Pancreas (tissue), 10 donors: ENCODE results near the gene LSM14B. TPM values are rescaled to one million over a fixed set of nuclear protein-coding genes. Genes with fewer than 3 reads are reported as not detected.

Experiments used
- ATAC-seq, 4 donors: fragments of 200-7000 bp; cut with Tn5 transposase; one replicate each; pipeline versions ENCODE4 v1.8.0 to v1.9.1; 2020; ENCODE audit warnings: mild to moderate bottlenecking in 4 of 4, moderate library complexity in 4 of 4
- DNase-seq, 6 donors: peaks; one replicate each; pipeline ENCODE4 v3.0.0-alpha.2; 2020
- FAIRE-seq: peaks from 2 replicates; lab custom pipeline; 2012; peaks lifted over from hg19 to GRCh38; lab: Jason Lieb, UNC
- H3K27ac ChIP-seq, 4 donors: fragments of 200-600 bp; sonication (generic); 1 replicate in 3 of 4; 2 replicates in 1 of 4; pipeline versions ENCODE4 v1.5.0 to v1.8.0; 2020
- H3K27me3 ChIP-seq, 4 donors: fragments of 200-600 bp; one replicate each; pipeline ENCODE4 v1.8.0; 2021
- H3K36me3 ChIP-seq, 3 donors: fragments of 200-600 bp; sonication (generic) in 1 of 3; one replicate each; pipeline versions ENCODE4 v1.5.0 to v1.8.0; 2020 to 2021
- H3K4me1 ChIP-seq, 3 donors: fragments of 200-600 bp; one replicate each; pipeline ENCODE4 v1.8.0; 2021
- H3K4me3 ChIP-seq, 4 donors: fragments of 200-600 bp; sonication (generic) in 2 of 4; one replicate each; pipeline versions ENCODE4 v1.5.0 to v1.8.0; 2020 to 2021
- H3K9me3 ChIP-seq, 4 donors: fragments of 200-600 bp; one replicate each; pipeline ENCODE4 v1.8.0; 2021
- WGBS, 2 donors: extraction: QIAGEN DNeasy Blood & Tissue Kit; methylation state at CpG; one replicate each; pipeline ENCODE4 v1.1.7; 2013; 5-methylcytosine and 5-hydroxymethylcytosine counted together
- intact Hi-C, 3 donors: fragments of 100-400 bp; cut with DNase I; formaldehyde crosslinking; loops; one replicate each; pipeline versions ENCODE4 v1.11.1 to v1.14.2; 2022
- polyA plus RNA-seq, 2 donors: library from polyadenylated mRNA; stranded (reverse); fragments of 200-250 nt; gene quantifications; one replicate each; pipeline ENCODE4 v1.2.3, GENCODE V29; 2013
- total RNA-seq, 6 donors: library from RNA; stranded (reverse); fragmentation: NEBNext Ultra II Directional in 4 of 6; extraction: Animal tissue kit (Norgen Biotek cat#: 25700) in 4 of 6; gene quantifications; one replicate each; pipeline versions ENCODE4 v1.2.1 to v1.2.4, GENCODE V29; 2021 to 2023
- TF ChIP-seq, protein P1 (sequence below), 4 donors: fragments of 200-600 bp; sonication (generic) in 3 of 4; IDR thresholded peaks; one replicate each; pipeline versions ENCODE4 v1.5.0 to v1.8.0; 2021; ENCODE audit warnings: antibody characterized with exemption in 4 of 4
- donor health status: healthy with polysubstance abuse.
- donor health status: DM: no; HTN: no; CAD: no; lungs with moderate emphysema.
- donor health status: DM: no; HTN: no; CAD: no.
- donor health status: control.
- donor health status: control.
- donor health status: Bipolar disorder and iron deficiency.
- donor health status: DM: yes; HTN: yes; CAD: no.
- donor health status: DM: no; HTN: no; CAD: no.
- donor health status: DM: no; HTN: no; CAD: no.
- donor health status: DM: yes; HTN: yes; CAD: no.

The LSM14B gene
- total and polyA plus RNA-seq, 8 donors: 8.4 to 20.1 (median 16.7) TPM

- no peak for FAIRE-seq
- WGBS, 2 donors: 96% methylated on average over 14 of the region's 14 CpGs
- no peaks in the 10 kb centered on the region for H3K9me3 ChIP-seq
- H3K36me3 ChIP-seq: peaks cover 0 to 14% (median 7%) of the 10 kb centered on the region in 3 donors
- TF ChIP-seq, protein P1, sequence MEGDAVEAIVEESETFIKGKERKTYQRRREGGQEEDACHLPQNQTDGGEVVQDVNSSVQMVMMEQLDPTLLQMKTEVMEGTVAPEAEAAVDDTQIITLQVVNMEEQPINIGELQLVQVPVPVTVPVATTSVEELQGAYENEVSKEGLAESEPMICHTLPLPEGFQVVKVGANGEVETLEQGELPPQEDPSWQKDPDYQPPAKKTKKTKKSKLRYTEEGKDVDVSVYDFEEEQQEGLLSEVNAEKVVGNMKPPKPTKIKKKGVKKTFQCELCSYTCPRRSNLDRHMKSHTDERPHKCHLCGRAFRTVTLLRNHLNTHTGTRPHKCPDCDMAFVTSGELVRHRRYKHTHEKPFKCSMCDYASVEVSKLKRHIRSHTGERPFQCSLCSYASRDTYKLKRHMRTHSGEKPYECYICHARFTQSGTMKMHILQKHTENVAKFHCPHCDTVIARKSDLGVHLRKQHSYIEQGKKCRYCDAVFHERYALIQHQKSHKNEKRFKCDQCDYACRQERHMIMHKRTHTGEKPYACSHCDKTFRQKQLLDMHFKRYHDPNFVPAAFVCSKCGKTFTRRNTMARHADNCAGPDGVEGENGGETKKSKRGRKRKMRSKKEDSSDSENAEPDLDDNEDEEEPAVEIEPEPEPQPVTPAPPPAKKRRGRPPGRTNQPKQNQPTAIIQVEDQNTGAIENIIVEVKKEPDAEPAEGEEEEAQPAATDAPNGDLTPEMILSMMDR (IDR thresholded peaks at IDR 0.05): no peak
- no peaks in the 10 kb centered on the region for H3K27me3 ChIP-seq
- H3K4me1 ChIP-seq: peaks cover 0 to 13% (median 0%) of the 10 kb centered on the region in 3 donors
- ATAC-seq: no peak
- DNase-seq: peak in 2 of 6 donors; percentile 12 to 44
- intact Hi-C loops: loop anchor here in 1 of 3 donors (10.0 kb wide), 1 partner anchor 206 kb away; the partner anchor contains the start of gene RPS21
- no peak overlapping the region for H3K27ac ChIP-seq
- no peak overlapping the region for H3K4me3 ChIP-seq
Measured at GRCh38 chr20:62179162-62179504, 56.9 kb downstream of the LSM14B start.

GRCh38 chr20:62181808-62182207, 59.5 kb downstream of the LSM14B start:
- Histone ChIP-seq H3K9me3 (no peaks in the 10 kb centered on the region), H3K4me3 (peak overlapping the region in 2 of 4 donors; percentile 96 to 98), H3K27me3 (no peaks in the 10 kb centered on the region), H3K27ac (peak overlapping the region in 1 of 4 donors; percentile 90), H3K4me1 (peaks cover 0 to 18% (median 0%) of the 10 kb centered on the region in 3 donors), H3K36me3 (peaks cover 0 to 6% (median 0%) of the 10 kb centered on the region in 3 donors)
- DNase-seq: no peak
- TF ChIP-seq, protein P1 (IDR thresholded peaks at IDR 0.05): no peak
- intact Hi-C loops: no loop called here
- WGBS, 2 donors: 95 to 99% methylated on average over 2 of the region's 2 CpGs
- FAIRE-seq: no peak
- ATAC-seq: no peak

DNA sequence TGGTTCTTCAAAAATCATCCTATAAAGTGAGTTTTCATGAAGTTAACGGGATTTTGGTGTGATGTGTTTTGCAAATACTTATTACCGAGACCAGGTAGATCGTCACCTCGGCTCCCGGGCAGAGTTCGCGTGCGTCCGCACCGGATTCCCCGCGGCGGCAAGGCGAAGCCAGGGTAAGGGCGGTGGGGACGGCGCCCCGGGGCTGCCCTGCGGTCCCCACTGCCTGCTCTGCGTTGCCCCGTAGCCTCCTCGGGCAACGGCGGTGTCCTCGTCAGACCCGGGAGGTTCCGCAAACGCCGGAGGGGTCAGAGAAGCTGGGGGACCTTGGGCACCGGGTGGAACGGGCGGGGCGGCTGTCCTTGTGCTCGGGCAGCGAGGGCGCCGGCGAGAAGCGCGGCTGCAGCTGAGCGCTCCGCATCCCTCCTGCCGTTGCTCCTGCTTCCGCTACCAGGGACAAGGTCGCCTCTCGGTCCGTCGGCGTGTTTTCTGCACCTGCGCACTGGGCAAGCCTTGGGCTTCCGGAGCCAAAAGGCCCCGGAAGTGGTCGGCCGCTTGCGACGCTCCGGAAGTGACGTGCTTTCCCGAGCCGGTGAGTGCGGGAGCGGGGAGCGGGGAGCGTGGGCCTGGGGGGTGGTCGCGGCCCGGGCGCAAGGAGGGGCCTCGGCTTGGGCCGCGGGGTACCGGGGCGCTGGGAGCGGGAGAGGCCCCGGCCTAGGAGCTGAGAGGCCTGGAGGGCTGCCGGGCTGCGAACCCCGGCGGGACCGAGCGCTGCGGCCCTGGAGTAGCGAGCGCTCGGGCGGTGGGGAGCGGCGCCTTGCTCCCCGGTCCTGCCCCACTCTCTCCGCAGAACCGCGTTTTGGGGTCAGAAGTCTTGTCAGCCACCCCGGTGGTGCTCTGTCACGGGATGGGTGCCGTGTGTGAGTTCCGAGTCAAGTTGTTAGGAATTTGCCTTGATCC, 60.5 kb downstream of the LSM14B start, which contains the start of gene MTG2:
Gene MTG2, plus strand, starts transcription at position 560 of the 957 bp plus-strand sequence. CDS start 10,393 bp downstream, outside the sequence.
- no peaks in the 10 kb centered on the region for H3K9me3 ChIP-seq
- TF ChIP-seq, protein P1 (IDR thresholded peaks at IDR 0.05): no peak
- FAIRE-seq (no peak), DNase-seq (peak; percentile 94 to 99 (median 94)), ATAC-seq (peak; percentile 98 to 99 (median 98))
- H3K27me3 ChIP-seq: no peaks in the 10 kb centered on the region
- H3K4me1 ChIP-seq: peaks cover 0 to 18% (median 0%) of the 10 kb centered on the region in 3 donors
- intact Hi-C loops: no loop called here
- WGBS, 2 donors: 0 to 1% methylated on average over 87 to 96 of the region's 96 CpGs
- peak within 1 kb of the TSS; percentile 82 to 90 (median 88) for H3K27ac ChIP-seq
- peak within 1 kb of the TSS; percentile 80 to 98 (median 97) for H3K4me3 ChIP-seq
- peaks cover 0 to 6% (median 0%) of the 10 kb centered on the region in 3 donors for H3K36me3 ChIP-seq

- Histone ChIP-seq H3K9me3 (no peaks in the 10 kb centered on the region), H3K4me3 (peak overlapping the region; percentile 80 to 98 (median 97)), H3K4me1 (peaks cover 0 to 18% (median 0%) of the 10 kb centered on the region in 3 donors), H3K27ac (peak overlapping the region; percentile 82 to 90 (median 88)), H3K27me3 (no peaks in the 10 kb centered on the region), H3K36me3 (peaks cover 0 to 6% (median 0%) of the 10 kb centered on the region in 3 donors)
- intact Hi-C loops: no loop called here
- DNase-seq (peak in 2 of 6 donors; percentile 11 to 12), FAIRE-seq (no peak), ATAC-seq (no peak)
- WGBS, 2 donors: 23% methylated on average over 25 of the region's 25 CpGs
- TF ChIP-seq, protein P1 (IDR thresholded peaks at IDR 0.05): no peak
Measured at GRCh38 chr20:62183426-62184142, 61.3 kb downstream of the LSM14B start.

Other genes starting within 250 kb of the LSM14B start
- 10 to 100 TPM in 1 of 6 donors, 1 to 10 TPM in 5; 7.1 to 15.2 (median 8.4) TPM for gene TAF4, start 56.6 kb upstream of the LSM14B start, total RNA-seq
- 1 to 10 TPM; 5.7 to 9.2 TPM for gene TAF4, start 56.6 kb upstream of the LSM14B start, polyA plus RNA-seq
- 100 to 1,000 TPM in 1 of 6 donors, 10 to 100 TPM in 5; 55.6 to 105 (median 74.3) TPM for gene PSMA7, start 20.9 kb downstream of the LSM14B start, total RNA-seq
- 100 to 1,000 TPM in 1 of 2 donors, 10 to 100 TPM in 1; 67.9 to 119 TPM for gene PSMA7, start 20.9 kb downstream of the LSM14B start, polyA plus RNA-seq
- 1 to 10 TPM; 6.6 to 9.7 (median 7.4) TPM for gene SS18L1, start 21.3 kb downstream of the LSM14B start, total RNA-seq
- 10 to 100 TPM; 13.0 to 19.3 TPM for gene SS18L1, start 21.3 kb downstream of the LSM14B start, polyA plus RNA-seq
- 10 to 100 TPM in 5 of 6 donors, 1 to 10 TPM in 1; 9.7 to 21.1 (median 13.1) TPM for gene MTG2, start 60.6 kb downstream of the LSM14B start, total RNA-seq
- gene MTG2, start 60.6 kb downstream of the LSM14B start, polyA plus RNA-seq: 10 to 100 TPM; 36.2 to 55.3 TPM
- gene HRH3, start 97.8 kb downstream of the LSM14B start, total RNA-seq: under 1 TPM in 1 of 6 donors, not detected in 5; 0.08 TPM
- gene HRH3, start 97.8 kb downstream of the LSM14B start, polyA plus RNA-seq: under 1 TPM; 0.02 to 0.04 TPM
- gene OSBPL2, start 116.0 kb downstream of the LSM14B start, total RNA-seq: 10 to 100 TPM; 42.4 to 56.8 (median 49.2) TPM
- gene OSBPL2, start 116.0 kb downstream of the LSM14B start, polyA plus RNA-seq: 10 to 100 TPM; 33.3 to 34.6 TPM
- gene ADRM1, start 180.5 kb downstream of the LSM14B start, total RNA-seq: 10 to 100 TPM; 33.3 to 76.0 (median 36.5) TPM
- gene ADRM1, start 180.5 kb downstream of the LSM14B start, polyA plus RNA-seq: 10 to 100 TPM; 61.9 to 74.8 TPM
- 10 to 100 TPM; 43.6 to 89.5 (median 59.4) TPM for gene LAMA5, start 244.8 kb downstream of the LSM14B start, total RNA-seq
- 100 to 1,000 TPM; 259 to 344 TPM for gene LAMA5, start 244.8 kb downstream of the LSM14B start, polyA plus RNA-seq